Posterior cingulate gyrus (tissue), 11 donors: ENCODE measurements around the gene TMEM18.

Experiments used
- DNase-seq, 10 donors: peaks; one replicate each; pipeline versions ENCODE4 v3.0.0 to v3.0.0-alpha.2; 2020 to 2021; ENCODE audit warnings: mixed read lengths in 3 of 10
- intact Hi-C: fragments of 100-400 bp; cut with DNase I; formaldehyde crosslinking; loops from one replicate; pipeline ENCODE4 v1.15.1; 2023

Gene TMEM18

DNA sequence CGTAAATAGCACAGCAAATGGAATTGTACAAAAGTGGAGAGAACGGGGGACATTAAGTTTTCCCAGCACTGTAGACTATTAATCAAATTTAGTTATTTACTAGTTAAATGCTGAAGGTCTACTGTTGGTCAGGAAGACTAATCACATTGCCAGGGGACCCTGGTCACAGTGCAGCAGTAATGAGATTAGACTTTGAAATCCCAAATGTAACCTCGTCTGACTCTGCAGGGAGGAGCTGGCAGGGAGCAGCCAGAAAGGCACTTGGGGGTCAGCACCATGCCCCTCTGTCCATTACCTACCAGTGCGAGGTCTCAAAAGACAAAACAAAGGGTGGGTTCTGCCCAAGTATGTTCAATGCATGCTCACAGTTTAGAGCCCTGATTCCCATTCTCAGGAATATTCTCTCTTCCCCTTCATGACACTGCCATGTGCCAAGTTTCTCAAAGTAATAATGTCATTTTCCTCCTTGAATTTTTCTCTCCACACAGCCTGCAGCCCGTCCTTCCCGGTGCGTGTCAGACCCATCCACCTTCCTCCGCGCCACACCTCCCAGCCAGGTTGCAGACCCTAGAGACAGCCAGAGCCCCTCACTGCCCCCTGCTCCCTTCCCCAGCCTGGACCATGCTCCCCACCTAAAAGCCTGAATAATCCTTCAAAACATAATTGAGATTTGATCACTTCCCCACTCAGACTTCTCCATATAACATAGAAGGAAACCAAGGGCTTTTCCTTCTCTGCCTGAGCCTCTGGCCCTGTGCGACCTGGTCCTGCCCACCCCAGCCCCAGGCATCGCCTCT, 52.5 kb downstream of the TMEM18 start:
- intact Hi-C loops = no loop called here
- DNase-seq = peak in 1 of 10 donors; percentile 57

DNA sequence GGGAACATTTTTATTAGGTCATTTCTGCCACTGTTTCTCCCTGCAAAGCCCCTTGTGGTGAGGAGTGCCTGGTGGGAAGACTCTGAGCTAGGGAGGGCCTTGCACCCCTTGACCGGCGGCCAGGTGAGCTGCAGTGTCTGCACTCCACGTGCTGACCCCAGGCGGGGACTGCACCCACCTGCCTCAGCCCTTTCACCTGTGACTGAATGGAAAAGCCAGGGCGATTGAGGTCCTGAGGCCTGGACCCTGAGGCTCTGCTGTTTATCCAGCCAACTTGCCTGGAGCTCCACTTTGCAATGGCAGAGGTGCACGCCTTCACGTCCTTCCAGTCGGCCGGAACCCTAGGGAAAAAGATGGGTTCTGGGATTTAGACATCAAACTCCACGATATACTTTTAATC, 53.1 kb downstream of the TMEM18 start:
- DNase-seq = peak in 1 of 10 donors; percentile 56
- intact Hi-C loops = no loop called here

DNA sequence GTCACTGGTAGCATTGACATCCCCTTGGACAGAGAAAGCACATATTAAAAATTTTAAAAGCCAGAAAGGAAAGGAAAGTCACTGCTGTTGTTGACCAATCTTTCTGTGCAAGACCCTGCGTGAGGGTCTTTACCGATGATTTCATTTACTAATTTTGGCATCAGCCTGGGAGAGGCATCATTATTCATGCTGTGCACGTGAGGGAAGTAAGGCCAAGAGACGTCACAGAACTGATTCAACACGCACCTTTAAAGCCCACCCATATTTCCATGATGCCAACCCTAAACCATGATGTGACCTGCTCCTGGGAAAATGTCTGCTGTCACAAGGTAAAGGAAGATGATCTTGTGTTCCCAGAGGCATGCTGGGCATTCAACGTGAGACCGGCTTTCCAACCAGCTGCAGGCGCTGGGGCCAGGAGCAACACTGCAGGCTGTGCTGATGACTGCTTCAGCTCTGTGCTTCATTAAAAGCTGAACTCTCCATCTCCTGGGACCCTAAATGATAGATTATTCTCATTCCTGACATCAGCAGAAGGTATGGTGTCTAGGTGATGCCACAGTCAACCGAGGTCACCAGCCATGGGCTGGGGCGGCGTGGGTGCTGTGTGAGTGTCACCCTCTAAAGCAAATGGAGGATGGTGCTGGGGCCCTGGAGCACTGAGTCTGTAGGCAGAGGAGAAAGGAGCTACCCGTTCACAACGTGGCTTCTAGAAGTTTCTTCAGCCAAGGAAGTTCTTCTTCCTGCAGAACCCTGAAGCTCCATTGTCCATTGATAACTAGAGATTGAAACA, 53.9 kb downstream of the TMEM18 start:
- DNase-seq = no peak
- intact Hi-C loops = no loop called here

DNA sequence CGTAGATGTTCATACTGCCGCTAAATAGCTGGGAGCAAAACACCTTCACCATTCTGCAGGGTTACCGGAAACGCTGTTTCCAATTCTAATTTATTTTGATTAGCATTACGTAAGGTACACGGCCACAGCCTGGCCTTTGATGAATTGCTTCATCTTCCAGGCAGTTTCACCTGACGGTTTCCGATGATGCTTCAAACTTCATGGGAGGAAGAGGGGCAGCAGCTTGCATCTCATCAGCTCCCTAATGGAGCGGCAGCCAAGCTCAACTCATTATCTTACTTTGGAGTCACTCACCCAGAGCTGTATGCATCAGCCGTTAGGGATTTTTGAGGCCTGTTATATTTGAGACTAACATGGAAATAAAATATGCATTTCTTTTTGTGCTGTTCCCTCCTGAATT, 54.8 kb downstream of the TMEM18 start:
- intact Hi-C loops = no loop called here
- no peak for DNase-seq

DNA sequence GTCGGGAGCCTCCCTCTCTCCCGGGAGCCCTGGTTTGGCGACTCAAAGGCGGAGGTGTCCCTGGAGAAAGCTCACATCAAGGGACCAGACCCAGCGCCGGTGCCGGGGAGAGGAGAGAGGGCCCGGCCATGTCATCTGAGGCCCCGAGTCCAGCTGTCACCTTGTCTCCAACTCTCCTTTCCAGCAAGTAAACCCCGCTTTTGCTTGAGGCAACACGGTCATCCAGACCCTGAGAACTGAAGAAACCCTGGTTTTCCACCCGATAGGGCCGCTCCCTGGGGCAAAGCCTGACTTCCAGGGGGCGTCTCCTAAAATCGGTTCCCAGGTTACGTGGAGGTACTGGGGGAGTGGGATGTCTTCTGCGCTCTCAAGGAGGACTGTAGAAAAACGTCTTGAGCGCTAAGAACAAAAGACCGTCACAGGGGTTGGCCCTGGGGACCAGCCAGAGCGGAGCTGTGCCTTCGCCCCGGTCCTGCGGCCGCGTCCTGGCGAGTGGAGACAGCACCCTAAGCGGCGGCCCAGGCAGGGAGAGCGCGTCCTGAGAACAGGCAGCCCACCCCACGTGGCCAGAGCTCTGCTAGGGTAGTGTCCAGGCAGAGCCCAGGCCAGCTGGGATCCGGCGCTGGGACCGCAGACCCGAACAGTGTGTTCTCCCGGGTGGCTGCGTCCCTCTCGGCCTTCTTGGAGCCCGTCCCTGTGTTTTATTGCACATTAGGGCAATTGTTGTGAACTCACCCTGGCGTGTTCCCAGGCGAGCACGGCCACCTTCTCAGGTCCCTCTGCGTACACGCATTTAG, 55.7 kb downstream of the TMEM18 start:
- DNase-seq = peak in 1 of 10 donors; percentile 78
- intact Hi-C loops = no loop called here

DNA sequence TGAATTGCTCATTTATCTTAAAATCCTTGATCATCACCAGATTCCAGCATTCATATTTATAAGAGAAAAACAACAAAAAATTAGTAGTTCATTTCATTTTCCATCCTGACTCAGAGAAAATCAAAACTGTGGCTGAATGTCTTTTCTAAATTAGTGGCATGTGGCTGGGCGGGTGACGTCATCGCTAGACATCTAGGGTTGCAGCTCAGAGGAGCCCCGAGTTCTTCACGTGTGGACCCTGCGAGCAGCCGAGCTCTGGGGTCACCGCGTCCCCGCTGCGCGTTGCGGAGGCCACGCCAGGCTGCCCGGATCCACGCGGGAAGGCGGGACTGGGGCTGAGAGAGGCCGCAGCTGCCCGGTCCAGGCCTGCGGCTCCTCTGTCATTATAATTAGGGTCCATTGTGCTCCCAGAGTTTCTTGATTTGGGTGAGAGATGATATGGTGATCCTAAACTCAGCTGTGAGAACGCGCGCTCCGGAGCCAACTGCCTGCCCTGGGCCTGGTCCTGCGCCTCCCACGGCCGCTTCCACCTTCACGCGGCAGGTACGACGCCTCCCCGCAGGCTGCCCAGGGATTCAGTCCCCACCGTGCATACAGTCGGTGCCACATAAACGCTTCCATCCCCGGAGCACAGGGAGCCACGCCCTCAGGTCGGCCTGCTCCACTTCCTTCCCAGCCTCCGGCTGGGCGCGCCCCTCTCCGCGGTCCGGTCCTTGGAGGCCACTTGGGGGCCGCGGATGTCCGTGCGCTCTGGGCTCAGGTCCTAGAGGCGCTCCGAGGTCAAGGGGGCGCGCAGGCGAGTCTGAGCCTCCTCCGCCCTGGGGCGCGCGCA, 56.5 kb downstream of the TMEM18 start:
- peak in 1 of 10 donors; percentile 84 for DNase-seq
- intact Hi-C loops = no loop called here

DNA sequence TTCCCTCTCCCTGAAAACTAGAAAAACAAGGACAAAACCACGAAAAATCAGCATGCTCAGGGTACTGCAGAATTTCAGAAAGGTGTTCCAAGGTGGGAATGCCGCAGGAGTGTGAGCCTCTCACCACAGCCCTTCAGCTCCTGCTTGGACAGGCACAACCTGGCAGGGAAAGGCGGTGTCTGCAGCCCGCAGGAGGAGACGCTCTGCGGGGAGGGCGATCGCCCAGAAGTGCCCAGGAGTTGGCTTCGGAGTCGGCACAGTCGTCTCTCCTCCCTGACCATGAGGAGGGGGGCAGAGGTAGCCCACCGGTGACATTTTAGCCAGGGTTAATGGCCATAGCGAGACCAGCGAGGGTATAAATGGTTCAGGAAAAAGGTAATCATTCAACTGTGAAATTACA, 57.2 kb downstream of the TMEM18 start:
- intact Hi-C loops = no loop called here
- no peak for DNase-seq

DNA sequence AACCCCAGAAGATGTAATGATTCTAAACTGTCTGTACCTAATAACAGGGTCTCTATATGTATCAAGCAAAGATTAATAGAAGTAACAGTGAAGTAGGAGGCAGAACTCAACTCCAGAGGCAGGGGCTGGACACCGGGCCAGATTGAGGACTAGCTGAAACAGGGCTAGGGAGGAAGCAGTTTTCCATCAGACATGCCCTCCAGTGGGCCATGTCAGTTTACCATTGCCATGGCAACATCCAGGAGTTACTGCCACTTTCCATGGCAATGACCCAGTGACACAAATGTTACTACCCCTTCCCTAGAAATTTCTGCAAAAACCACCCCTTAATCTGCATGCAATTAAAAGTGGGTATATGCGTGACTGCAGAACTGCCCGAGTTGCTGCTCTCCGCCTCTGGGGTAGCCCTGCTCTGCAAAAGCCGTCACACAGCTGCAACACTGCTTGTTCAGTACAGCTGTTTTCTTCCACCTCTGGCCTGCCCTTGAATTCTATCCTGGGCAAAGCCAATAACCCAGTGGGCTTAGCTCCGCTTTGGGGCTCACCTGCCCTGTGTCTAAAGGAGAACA, 58.7 kb downstream of the TMEM18 start:
- intact Hi-C loops = no loop called here
- peak in 1 of 10 donors; percentile 34 for DNase-seq

DNA sequence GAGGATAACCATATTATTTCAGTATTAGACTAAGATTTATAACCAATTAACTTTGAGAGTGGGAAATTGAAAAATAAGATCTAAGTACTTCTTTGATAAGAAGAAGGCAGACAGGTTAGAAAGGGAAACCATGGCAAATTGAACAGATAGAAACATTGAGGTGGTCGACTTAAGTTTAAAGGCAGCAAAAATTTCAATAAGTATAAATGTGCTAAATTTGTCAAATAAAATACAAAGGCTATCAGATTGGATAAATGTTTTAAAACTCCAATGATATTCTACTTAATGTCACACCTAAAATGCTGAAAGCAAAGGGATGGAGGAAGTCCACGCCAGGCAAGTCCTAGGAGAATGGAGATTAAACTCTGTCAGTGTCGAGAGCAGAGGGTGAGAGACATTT, 59.2 kb downstream of the TMEM18 start:
- no peak for DNase-seq
- intact Hi-C loops = no loop called here
